ENCODE results near the gene NFILZ.

NFILZ gene

DNA sequence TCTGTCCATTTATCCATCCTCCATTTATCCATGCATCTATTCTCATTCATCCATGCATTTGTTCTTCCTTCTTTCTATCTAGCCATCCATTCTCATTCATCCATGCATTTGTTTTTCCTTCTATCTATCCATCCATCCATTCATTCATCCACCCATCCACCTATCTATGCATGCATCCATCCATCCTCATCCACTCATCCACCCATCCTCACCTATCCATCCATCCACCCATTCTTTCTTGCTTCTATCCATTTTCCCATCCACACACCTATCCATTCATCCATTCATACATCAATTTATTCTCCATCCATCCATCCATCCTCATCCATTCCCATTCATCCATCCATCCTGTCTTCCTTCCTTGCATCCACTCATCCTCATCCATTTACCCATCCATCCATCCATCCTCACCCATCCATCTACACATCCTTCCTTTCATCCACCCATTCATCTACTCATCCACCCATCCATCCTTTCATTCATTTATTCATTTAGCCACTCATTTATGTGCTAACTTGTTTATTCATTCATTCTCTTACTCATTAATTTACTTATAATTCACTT lies 47.9 kb downstream of the NFILZ start:
- Histone ChIP-seq H3K36me3 (no peaks in the 10 kb centered on the region), H3K4me3 (ENCODE audit: low read depth, low read length) (no peak overlapping the region), H3K27ac (no peak overlapping the region), H3K27me3 (ENCODE audit: insufficient read depth, low read depth, severe bottlenecking) (peaks cover 72% of the 10 kb centered on the region), H3K9me3 (ENCODE audit: severe bottlenecking) (no peaks in the 10 kb centered on the region)
- TF ChIP-seq, protein P1, sequence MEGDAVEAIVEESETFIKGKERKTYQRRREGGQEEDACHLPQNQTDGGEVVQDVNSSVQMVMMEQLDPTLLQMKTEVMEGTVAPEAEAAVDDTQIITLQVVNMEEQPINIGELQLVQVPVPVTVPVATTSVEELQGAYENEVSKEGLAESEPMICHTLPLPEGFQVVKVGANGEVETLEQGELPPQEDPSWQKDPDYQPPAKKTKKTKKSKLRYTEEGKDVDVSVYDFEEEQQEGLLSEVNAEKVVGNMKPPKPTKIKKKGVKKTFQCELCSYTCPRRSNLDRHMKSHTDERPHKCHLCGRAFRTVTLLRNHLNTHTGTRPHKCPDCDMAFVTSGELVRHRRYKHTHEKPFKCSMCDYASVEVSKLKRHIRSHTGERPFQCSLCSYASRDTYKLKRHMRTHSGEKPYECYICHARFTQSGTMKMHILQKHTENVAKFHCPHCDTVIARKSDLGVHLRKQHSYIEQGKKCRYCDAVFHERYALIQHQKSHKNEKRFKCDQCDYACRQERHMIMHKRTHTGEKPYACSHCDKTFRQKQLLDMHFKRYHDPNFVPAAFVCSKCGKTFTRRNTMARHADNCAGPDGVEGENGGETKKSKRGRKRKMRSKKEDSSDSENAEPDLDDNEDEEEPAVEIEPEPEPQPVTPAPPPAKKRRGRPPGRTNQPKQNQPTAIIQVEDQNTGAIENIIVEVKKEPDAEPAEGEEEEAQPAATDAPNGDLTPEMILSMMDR (IDR thresholded peaks at IDR 0.05; ENCODE audit: low read depth, low read length) = no peak
- no peak for DNase-seq

Measured in WERI-Rb-1 (cell line).